Neuron (in vitro differentiated cells): Measurements from ENCODE around the gene ERV3-1.
"Not testable (repeated sequence)": the region's sequence is repeated elsewhere in the genome, so short reads cannot be mapped to it uniquely, and the experiment has no call there.

Experiments
- H2AFZ ChIP-seq: one replicate; pipeline ENCODE4 v1.6.1; 2013; ENCODE audit warnings: low read depth, mild to moderate bottlenecking, inconsistent platforms, low read length, moderate library complexity
- H3K27me3 ChIP-seq: one replicate; pipeline ENCODE4 v1.6.1; 2013; ENCODE audit warnings: low read length; ENCODE audit not compliant: insufficient read depth
- H3K36me3 ChIP-seq: one replicate; pipeline ENCODE4 v1.6.1; 2013; ENCODE audit warnings: low read length; ENCODE audit not compliant: insufficient read depth
- H3K4me1 ChIP-seq: one replicate; pipeline ENCODE4 v1.6.1; 2013; ENCODE audit warnings: low read length; ENCODE audit not compliant: insufficient read depth
- H3K4me3 ChIP-seq: 2 replicates; pipeline ENCODE4 v1.5.1; 2013; ENCODE audit warnings: mild to moderate bottlenecking, low read length, moderate library complexity
- H3K9me3 ChIP-seq: one replicate; pipeline ENCODE4 v1.6.1; 2013; ENCODE audit warnings: low read length

The ERV3-1 gene

GRCh38 chr7:64945503-64946175 lies 60.8 kb downstream of the ERV3-1 start:
- no peaks in the 10 kb centered on the region for H3K36me3 ChIP-seq
- no peak overlapping the region for H2AFZ ChIP-seq
- H3K27me3 ChIP-seq = peaks cover 11% of the 10 kb centered on the region
- peaks cover 5% of the 10 kb centered on the region for H3K4me1 ChIP-seq
- H3K4me3 ChIP-seq = no peak overlapping the region
- no peaks in the 10 kb centered on the region for H3K9me3 ChIP-seq

- H3K4me3 ChIP-seq, H2AFZ ChIP-seq, H3K36me3 ChIP-seq, H3K4me1 ChIP-seq, H3K9me3 ChIP-seq: not testable (repeated sequence)
- peaks cover 11% of the 10 kb centered on the region for H3K27me3 ChIP-seq
Measured at GRCh38 chr7:64944667-64945502, 61.6 kb downstream of the ERV3-1 start.
